ENCODE results near the gene EPO.

DNA sequence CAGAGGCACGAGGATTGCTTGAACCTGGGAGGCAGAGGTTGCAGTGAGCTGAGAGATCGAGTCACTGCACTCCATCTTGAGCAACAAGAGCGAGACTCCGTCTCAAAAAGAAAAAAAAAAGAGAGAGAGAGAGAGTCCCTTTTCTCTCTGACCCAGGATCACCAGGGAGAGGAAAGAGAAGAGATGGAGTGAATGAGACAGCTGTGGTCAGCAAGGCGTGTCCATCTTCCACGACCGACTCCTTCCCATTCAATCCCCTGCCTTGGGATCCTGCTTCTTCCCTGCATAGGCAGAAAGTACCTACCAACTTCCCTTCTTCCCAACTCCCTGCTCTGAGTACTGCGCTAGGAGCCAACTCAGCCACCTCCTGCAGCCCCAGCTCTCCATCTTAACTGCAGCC, 7.9 kb downstream of the EPO start:
- TF ChIP-seq OSR1 (CRISPR knock-in tag; IDR thresholded peaks at IDR 0.05) (no peak), ZNF565 (CRISPR knock-in tag; conservative IDR thresholded peaks at IDR 0.05; ENCODE audit: low read depth) (no peak), CSDC2 (CRISPR knock-in tag; IDR thresholded peaks at IDR 0.05) (no peak), RARB (CRISPR knock-in tag; IDR thresholded peaks at IDR 0.05) (no peak), ZNF70 (CRISPR knock-in tag; IDR thresholded peaks at IDR 0.05) (no peak), ESRRG (CRISPR knock-in tag; IDR thresholded peaks at IDR 0.05) (no peak)
- TF ChIP-seq, protein P1, sequence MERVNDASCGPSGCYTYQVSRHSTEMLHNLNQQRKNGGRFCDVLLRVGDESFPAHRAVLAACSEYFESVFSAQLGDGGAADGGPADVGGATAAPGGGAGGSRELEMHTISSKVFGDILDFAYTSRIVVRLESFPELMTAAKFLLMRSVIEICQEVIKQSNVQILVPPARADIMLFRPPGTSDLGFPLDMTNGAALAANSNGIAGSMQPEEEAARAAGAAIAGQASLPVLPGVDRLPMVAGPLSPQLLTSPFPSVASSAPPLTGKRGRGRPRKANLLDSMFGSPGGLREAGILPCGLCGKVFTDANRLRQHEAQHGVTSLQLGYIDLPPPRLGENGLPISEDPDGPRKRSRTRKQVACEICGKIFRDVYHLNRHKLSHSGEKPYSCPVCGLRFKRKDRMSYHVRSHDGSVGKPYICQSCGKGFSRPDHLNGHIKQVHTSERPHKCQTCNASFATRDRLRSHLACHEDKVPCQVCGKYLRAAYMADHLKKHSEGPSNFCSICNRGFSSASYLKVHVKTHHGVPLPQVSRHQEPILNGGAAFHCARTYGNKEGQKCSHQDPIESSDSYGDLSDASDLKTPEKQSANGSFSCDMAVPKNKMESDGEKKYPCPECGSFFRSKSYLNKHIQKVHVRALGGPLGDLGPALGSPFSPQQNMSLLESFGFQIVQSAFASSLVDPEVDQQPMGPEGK (CRISPR knock-in tag; IDR thresholded peaks at IDR 0.05; ENCODE audit: borderline replicate concordance): no peak
- TF ChIP-seq, protein P2, sequence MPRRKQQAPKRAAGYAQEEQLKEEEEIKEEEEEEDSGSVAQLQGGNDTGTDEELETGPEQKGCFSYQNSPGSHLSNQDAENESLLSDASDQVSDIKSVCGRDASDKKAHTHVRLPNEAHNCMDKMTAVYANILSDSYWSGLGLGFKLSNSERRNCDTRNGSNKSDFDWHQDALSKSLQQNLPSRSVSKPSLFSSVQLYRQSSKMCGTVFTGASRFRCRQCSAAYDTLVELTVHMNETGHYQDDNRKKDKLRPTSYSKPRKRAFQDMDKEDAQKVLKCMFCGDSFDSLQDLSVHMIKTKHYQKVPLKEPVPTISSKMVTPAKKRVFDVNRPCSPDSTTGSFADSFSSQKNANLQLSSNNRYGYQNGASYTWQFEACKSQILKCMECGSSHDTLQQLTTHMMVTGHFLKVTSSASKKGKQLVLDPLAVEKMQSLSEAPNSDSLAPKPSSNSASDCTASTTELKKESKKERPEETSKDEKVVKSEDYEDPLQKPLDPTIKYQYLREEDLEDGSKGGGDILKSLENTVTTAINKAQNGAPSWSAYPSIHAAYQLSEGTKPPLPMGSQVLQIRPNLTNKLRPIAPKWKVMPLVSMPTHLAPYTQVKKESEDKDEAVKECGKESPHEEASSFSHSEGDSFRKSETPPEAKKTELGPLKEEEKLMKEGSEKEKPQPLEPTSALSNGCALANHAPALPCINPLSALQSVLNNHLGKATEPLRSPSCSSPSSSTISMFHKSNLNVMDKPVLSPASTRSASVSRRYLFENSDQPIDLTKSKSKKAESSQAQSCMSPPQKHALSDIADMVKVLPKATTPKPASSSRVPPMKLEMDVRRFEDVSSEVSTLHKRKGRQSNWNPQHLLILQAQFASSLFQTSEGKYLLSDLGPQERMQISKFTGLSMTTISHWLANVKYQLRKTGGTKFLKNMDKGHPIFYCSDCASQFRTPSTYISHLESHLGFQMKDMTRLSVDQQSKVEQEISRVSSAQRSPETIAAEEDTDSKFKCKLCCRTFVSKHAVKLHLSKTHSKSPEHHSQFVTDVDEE (CRISPR knock-in tag; IDR thresholded peaks at IDR 0.05): no peak
- TF ChIP-seq, protein P3, sequence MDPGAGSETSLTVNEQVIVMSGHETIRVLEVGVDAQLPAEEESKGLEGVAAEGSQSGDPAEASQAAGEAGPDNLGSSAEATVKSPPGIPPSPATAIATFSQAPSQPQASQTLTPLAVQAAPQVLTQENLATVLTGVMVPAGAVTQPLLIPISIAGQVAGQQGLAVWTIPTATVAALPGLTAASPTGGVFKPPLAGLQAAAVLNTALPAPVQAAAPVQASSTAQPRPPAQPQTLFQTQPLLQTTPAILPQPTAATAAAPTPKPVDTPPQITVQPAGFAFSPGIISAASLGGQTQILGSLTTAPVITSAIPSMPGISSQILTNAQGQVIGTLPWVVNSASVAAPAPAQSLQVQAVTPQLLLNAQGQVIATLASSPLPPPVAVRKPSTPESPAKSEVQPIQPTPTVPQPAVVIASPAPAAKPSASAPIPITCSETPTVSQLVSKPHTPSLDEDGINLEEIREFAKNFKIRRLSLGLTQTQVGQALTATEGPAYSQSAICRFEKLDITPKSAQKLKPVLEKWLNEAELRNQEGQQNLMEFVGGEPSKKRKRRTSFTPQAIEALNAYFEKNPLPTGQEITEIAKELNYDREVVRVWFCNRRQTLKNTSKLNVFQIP (CRISPR knock-in tag; IDR thresholded peaks at IDR 0.05; ENCODE audit: borderline replicate concordance, low read depth): no peak

Measured in SK-N-SH treated with all-trans-retinoic acid at 6 μM for 48 hours (cell line).